H7 (cell line): ENCODE results near the gene BLTP3A. TPM values are rescaled to one million over a fixed set of nuclear protein-coding genes. Genes with fewer than 3 reads are reported as not detected.

Experiments used
- DNase-seq: peaks from one replicate; pipeline ENCODE4 v3.0.0; 2012
- H3K27me3 ChIP-seq: 2 replicates; pipeline ENCODE4 v1.6.0; 2011; ENCODE audit warnings: mild to moderate bottlenecking, low read length; ENCODE audit not compliant: control insufficient read depth, insufficient read depth
- H3K36me3 ChIP-seq: replicated peaks from 2 replicates; pipeline ENCODE4 v1.5.1; 2011; ENCODE audit warnings: low read length; ENCODE audit not compliant: control insufficient read depth, insufficient read depth
- H3K4me3 ChIP-seq: 2 replicates; pipeline ENCODE4 v1.5.1; 2011; ENCODE audit warnings: low read depth, mild to moderate bottlenecking, control low read depth, low read length, moderate library complexity; ENCODE audit not compliant: insufficient read depth
- total RNA-seq: library from RNA; depleted of rRNA; stranded (reverse); fragments of >200 nt; shearing (Covaris generic); gene quantifications from 2 replicates; pipeline ENCODE4 v1.2.3, GENCODE V29; 2014; rRNA removed

The BLTP3A gene
- total RNA-seq, 1 experiment from 2014 or later, result 11.3 TPM

DNA sequence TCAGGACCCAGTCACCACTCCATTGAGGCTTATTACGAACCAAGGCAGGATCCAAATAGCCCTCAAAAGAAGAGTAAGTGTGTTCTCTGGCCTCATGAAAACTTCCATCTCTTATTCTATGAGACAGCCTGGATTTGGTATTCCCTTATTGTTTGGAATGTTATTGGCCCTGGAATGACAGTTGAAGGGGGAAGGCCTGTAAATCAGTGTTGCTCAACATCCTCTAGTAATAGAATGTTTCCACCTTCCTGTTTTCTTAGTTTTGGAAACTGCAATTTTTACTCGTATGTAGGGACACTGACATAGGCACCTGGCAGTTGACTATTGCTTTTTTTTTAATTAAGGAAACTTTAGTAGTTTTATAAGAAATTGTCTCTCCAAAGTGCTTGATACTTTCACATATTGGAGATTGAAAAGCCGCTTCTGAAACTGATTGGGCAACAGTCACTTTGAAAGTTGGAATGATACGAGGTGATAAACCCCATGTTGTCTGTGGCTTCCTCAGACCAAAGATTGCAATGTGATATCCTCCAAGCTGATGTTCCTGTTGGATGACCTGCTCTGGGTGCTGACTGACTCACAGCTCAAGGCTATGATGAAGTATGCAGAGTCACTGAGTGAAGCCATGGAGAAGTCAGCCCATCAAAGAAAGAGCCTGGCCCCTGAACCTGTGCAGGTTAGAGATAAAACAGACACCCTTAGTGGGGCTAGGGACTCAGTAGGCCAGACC is 43.1 kb downstream of the BLTP3A start:
- H3K36me3 ChIP-seq, result peaks cover 16% of the 10 kb centered on the region
- no peaks in the 10 kb centered on the region for H3K27me3 ChIP-seq
- H3K4me3 ChIP-seq, result no peak overlapping the region
- DNase-seq, result no peak

GRCh38 chr6:34836008-34836407 is 44.1 kb downstream of the BLTP3A start:
- Histone ChIP-seq H3K36me3 (peaks cover 16% of the 10 kb centered on the region), H3K4me3 (no peak overlapping the region), H3K27me3 (no peaks in the 10 kb centered on the region)
- DNase-seq, result no peak

GRCh38 chr6:34836451-34836850 is 44.6 kb downstream of the BLTP3A start:
- DNase-seq, result no peak
- Histone ChIP-seq H3K4me3 (no peak overlapping the region), H3K27me3 (no peaks in the 10 kb centered on the region), H3K36me3 (peaks cover 16% of the 10 kb centered on the region)

GRCh38 chr6:34837528-34837927 is 45.6 kb downstream of the BLTP3A start:
- no peak for DNase-seq
- no peaks in the 10 kb centered on the region for H3K27me3 ChIP-seq
- H3K36me3 ChIP-seq, result peaks cover 16% of the 10 kb centered on the region
- H3K4me3 ChIP-seq, result no peak overlapping the region

DNA sequence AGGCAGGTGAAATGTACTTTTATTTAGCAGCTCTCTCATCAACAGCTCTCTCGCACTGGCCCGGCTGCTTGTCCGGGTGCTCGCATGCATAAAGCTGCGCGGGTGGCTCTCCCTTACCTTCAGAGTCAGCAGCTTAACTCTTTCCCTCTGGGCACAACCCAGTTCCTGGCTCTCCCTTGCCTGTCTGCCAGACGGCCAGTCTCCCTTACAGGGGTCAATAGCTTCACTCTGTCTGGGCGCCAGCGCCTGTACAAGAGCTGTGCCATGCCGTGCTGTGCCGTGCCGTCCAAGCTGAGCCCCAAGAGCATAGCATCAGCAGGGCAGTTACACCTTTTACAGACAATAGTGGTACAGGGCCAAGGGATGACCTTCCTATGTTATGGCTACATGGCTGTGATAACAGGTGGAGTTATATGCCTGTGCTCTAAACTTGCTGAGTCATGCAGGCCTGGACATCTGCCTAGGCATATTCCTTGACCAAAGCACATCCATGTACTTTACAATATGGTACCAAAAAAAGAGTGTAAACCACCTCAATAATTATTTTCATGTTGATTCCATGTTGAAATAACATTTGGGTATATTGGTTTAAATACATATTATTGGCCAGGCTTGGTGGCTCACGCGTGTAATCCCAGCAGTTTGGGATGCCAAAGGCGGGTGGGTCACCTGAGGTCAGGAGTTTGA is 47.9 kb downstream of the BLTP3A start:
- DNase-seq, result no peak
- H3K36me3 ChIP-seq, result peaks cover 10% of the 10 kb centered on the region
- no peak overlapping the region for H3K4me3 ChIP-seq
- H3K27me3 ChIP-seq, result no peaks in the 10 kb centered on the region

Other genes starting within 250 kb of the BLTP3A start
- gene SPDEF, start 235.8 kb upstream of the BLTP3A start, total RNA-seq, result 0.11 and 0.21 TPM in 2 replicates
- gene ILRUN, start 95.3 kb upstream of the BLTP3A start, total RNA-seq, result 42.2 and 50.4 TPM in 2 replicates
- 191 and 232 TPM in 2 replicates for gene SNRPC, start 34.6 kb upstream of the BLTP3A start, total RNA-seq
- 52.8 and 55.4 TPM in 2 replicates for gene TAF11, start 96.0 kb downstream of the BLTP3A start, total RNA-seq
- 22.4 and 24.3 TPM in 2 replicates for gene ANKS1A, start 97.2 kb downstream of the BLTP3A start, total RNA-seq